SH-SY5Y (cell line): ENCODE data around the gene WWOX.

Source experiments
- GATA2 ChIP-seq: IDR thresholded peaks from 2 replicates; pipeline ENCODE4 v1.6.1; 2011; ENCODE audit warnings: mild to moderate bottlenecking, low read depth, low read length
- GATA3 ChIP-seq: IDR thresholded peaks from 2 replicates; pipeline ENCODE4 v1.6.1; 2011; ENCODE audit warnings: low read depth, mild to moderate bottlenecking, low read length, moderate library complexity

The WWOX gene

DNA sequence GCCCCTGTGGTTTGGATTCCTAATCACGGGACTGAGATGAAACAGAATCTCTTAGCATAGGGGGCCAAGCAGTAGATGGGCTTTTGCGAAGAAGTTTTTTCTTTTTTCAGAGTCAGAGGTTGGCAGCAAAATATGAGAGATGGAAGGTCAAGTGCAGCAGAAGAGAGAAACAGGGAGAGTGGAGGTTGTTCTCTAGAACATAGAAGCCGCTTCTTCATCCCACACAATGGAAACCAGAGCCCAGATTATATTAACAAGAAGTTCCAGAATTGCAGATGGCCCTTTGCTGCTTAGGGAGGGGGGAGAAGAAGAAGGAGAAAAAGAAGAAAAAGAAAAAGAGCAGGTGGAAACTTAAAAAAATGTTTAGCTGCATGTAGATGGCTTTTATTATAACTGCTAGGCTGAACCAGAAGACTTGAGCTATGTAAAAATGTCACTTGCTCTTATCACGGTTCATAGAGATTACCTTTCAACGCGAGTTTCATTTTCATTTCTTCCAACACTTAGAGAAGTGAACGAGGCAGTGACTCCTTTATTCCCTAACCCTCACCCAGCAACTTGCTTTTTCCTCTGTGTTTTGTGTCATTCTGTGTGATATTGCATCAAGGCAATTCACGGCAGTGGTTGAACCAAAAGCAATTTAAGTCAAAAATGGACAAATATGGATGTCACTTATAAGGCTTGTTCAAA, 737.5 kb downstream of the WWOX start:
- TF ChIP-seq GATA3: no peak
- TF ChIP-seq GATA2: no peak

DNA sequence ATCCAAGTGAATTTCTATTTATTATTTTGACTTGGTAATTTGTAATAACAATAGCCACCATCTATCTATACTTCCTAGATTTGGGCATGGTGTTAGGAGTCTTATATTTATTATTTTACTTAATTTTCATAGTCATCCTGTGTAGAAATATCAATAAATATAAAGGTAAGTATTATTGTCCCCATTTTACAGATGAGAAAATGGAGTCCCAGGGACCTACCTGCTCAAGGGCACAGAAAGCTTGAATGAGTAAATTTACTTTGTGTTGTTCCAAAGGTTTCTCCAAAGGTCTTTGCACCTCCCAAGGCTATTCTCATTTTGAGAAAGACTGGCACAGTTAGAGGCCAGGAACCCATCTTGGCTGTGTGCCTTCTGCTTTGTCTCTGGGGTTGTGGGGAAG, 738.3 kb downstream of the WWOX start:
- no peak for TF ChIP-seq GATA2
- TF ChIP-seq GATA3: no peak

DNA sequence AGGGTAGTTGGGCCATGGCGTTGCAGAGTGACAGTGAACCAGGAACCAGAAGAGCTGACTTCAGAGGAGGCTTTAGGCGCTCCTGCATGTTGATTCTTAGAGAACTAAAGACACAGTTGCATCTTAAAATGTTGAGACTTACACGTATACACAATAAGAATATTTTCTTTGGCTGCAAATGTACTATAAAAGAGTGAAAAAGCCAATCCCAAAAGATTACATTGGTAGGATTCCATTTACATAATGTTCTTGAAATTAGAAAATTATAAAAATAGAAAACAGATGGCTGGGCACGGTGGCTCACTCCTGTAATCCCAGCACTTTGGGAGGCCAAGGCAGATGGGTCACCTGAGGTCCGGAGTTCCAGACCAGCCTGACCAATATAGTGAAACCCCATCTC, 738.8 kb downstream of the WWOX start:
- no peak for TF ChIP-seq GATA3
- TF ChIP-seq GATA2: no peak

DNA sequence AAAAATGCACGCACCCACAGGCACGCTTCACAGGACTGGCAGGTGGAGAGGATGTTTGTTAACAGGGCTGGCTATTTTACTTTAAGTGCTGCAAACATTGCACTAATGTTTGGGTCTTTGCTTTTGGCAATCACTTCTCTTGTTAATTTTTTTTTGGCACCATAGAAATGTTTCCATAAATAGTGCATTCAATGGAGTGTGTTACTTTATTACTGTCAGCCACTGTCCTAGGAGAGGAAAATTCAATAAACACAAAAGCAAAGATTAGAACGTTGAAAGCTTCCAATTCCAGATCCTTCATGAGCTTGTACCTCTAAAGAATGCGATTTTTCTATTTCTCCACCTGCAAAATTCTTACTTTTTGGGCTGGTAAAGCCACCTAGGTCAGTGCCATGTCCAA, 743.5 kb downstream of the WWOX start:
- TF ChIP-seq GATA3 (no peak), GATA2 (no peak)

DNA sequence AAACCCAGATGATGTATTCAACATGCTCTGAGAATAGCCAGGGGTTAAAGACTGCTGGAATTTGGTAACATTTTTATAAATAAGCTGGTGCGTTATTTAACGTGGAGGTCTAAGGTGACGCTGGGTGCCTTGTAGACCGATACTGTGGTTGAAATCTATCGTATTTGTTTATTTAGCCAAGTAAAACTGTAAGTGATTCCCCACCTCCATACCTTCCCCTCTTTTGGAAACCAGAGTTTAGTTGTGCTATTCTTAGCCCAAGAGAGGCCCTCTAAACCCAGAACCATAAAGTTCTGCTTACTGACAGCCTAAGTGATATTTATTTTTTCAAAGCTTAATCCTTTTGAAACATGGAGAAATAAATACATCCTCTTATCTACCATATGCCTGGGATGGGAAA, 744.5 kb downstream of the WWOX start:
- TF ChIP-seq GATA2: no peak
- no peak for TF ChIP-seq GATA3

DNA sequence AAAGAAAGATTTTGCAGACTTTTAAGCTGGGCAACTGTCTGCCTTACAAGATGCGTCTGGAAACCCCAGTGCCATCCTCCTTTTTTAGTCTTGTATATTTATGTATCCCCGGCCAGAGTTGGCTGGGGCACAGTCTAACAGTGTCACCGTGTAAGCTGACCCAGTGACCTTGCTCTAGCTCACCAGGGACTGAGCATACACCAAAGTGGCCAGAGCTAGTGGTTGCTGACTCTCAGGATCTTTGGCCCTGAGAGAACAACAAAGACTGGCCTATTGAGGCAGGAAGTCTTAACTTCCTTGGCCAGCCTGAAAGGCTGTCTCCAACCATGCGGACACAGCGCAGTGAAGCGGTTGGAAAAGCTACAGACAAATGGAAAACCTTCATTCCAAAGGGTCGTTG, 745.2 kb downstream of the WWOX start:
- TF ChIP-seq GATA3: no peak
- TF ChIP-seq GATA2: no peak

DNA sequence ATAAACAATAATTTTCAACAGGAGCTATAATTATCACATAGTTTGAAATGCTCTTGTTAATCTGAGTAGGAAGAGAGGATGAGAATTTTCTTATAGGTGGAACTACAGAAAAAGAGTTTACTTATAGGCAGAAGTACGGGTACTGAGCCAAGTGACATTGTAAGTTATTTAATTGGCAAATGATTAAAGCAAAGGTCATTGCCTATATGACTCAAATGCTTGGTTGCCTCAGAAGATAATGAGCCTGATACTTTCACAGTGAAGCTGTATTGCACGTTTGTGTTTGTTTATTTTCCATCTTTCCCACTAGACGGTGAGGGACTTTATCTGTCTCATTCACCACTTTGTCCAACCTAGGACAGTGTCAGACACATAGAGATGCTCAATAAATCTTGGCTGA, 751.8 kb downstream of the WWOX start:
- no peak for TF ChIP-seq GATA3
- no peak for TF ChIP-seq GATA2

DNA sequence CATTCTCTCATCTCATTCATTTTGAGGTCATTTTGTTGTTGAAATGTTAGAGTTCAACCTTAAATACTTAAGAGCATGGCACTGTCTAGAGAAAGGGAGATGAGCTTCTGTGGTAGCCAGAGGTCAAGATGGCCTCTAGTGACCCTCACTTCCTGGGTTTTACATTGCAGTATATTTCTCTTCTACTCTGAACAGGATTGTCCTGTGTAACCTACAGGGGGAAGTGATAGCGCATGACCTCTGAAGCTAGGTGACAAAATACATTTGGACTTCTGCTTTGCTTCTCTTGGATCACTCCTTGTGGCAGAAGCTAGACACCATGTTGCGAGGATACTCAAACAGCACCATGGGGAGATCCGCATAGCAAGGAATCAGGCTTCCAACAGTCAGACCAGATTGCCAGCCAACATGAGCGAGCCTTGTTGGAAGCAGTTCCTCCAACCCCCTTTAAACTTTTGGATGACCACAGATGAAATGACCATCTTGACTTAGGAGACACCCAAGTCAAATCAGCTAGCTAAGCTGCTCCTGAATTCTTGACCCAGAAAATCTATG, 752.7 kb downstream of the WWOX start:
- TF ChIP-seq GATA3 (no peak), GATA2 (no peak)

DNA sequence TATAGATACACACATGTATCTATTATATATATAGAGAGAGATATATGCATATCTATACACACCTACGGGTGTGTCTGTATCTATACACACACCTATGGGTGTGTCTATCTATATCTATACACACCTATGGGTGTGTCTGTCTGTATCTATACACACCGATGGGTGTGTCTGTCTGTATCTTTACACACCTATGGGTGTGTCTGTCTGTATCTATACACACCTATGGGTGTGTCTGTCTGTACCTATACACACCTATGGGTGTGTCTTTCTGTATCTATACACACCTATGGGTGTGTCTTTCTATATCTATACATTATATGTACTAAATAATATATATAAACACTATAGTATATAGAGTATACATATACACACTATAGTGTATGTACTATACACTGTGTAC, 762.6 kb downstream of the WWOX start:
- TF ChIP-seq GATA2: no peak
- TF ChIP-seq GATA3: no peak

DNA sequence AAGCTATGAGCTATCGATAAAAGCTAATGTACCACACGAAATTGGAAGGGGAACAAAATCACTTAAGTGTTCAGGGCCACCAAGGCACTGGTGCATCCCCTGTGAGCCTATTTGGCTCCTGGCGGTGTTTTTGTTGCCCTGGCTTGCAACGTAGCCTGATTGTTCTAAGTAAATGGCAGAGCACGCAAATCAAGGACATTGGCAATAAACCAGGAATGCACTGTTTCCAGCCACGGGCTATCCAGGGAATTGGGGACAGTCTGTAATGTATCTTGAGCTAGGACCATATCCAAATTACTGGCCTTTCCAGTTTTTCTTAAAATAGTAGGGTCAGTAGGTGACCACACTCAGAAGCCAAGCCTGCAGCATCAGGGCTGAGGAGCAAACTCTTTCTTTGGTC, 767.1 kb downstream of the WWOX start:
- TF ChIP-seq GATA3 (no peak), GATA2 (no peak)

DNA sequence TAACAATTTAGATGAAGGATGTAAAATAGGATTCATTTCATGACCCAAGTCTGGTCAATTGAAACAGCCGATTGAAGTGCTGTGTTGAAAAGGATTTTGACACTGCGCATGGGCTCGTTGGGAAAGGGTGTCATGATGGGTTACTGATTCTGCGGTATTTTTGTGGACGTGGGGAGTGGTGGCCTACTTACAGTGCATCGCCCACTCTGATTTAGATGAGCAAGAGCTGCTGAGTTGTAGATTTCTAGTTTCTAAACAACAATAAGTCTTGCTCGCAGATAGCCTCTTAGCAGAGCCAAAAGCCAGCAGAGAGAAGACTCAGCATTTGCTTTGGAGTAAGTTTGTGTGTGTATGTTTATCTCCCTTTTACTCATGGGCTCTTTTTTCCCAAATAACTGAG, 770.0 kb downstream of the WWOX start:
- TF ChIP-seq GATA3 (no peak), GATA2 (no peak)

DNA sequence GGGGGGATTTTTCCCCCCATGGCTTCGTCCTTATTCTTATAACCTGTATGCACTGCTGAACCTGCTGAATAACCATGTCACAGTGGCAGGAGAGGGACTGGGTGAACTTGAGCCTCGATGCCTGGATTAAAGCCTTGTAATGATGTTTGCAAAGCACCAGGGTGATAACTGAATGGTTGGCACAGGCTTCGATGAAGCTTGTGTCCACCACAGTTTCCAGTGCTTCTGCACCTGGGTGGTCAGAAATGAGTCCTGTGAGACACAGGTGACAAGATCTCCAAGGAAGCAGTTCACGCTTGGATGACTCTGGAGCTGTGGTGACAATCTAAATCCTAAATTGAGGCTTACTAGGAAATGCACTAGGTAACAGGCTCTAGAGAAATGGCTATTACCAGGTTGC, 771.8 kb downstream of the WWOX start:
- TF ChIP-seq GATA3 (no peak), GATA2 (no peak)

DNA sequence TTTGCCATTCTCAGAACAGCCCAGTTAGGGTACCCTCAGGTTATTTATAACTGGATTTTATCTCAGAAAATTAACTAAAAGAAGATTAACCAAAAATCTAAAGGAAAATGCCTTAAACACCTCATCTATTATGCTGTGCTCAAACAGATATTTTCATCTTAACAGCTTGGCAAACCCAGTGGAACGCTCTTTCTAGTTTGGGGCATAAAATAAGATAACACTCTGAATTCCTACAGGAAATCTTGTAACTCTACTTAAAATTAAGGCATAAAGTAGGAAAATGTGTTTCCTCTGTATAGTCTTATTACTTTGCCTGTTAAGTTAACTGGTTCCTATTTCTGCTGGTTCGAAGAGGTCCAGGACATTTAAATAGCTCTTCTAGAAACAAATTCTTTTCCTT, 777.2 kb downstream of the WWOX start:
- TF ChIP-seq GATA2 (no peak), GATA3 (no peak)

DNA sequence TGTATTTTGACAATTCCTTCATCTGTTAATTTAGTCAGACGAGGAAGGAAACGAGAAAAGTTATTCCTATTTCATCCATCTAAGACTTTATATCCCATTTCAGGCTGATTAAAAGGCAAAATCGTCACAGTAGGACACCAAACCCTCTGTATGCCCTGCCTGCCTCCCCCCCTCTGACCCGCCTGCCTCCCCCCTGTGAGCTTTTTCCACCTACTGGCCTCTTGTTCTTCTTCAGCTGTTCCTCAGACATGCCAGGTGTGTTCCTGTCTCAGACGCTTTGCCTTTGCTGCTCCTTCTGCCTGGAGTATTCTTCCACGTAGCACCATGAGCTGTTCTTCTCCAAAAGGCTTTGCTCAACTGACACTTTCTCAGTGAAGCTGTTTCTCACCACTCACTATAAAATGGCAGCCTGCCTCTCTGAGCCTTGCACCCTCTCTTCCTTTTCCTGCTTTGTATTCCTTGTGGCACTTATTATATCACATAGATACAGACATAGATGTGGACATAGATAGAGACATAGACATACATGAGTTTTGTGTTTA, 777.7 kb downstream of the WWOX start:
- TF ChIP-seq GATA3 (no peak), GATA2 (no peak)

DNA sequence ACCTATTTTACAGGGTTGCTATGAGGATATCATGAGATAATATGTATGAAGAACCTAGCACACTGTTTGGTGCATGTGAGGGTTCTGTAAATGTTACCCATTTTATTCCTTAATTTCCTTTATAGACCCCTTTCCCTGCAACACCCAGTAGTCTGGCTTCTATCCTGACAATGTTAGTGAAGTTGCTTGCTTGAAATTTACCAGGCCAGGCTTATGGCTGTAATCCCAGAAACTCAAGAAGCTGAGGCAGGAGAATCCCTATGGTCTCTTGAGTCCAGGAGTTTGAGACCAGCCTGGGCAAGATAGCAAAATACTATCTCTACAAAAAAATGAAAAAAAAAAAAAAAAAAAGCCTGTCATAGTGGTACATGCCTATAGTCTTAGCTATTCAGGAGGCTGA, 779.1 kb downstream of the WWOX start:
- no peak for TF ChIP-seq GATA2
- no peak for TF ChIP-seq GATA3
